Testis (tissue), 2 donors: ENCODE results near the gene CRYZ.

Source experiments
- CTCF ChIP-seq, 3 experiments: fragments of 450-650 bp in 2 of 3; fragments of 200-600 bp in 1 of 3; sonication (generic) in 1 of 3; IDR thresholded peaks; one replicate each; pipeline ENCODE4 v1.5.1; 2016 to 2019; ENCODE audit warnings: antibody characterized with exemption in 3 of 3, mild to moderate bottlenecking in 2 of 3, moderate library complexity in 1 of 3
- POLR2A ChIP-seq: fragments of 450-650 bp; IDR thresholded peaks from one replicate; pipeline ENCODE4 v1.6.1; 2017; ENCODE audit warnings: antibody characterized with exemption, mild to moderate bottlenecking, moderate library complexity

DNA sequence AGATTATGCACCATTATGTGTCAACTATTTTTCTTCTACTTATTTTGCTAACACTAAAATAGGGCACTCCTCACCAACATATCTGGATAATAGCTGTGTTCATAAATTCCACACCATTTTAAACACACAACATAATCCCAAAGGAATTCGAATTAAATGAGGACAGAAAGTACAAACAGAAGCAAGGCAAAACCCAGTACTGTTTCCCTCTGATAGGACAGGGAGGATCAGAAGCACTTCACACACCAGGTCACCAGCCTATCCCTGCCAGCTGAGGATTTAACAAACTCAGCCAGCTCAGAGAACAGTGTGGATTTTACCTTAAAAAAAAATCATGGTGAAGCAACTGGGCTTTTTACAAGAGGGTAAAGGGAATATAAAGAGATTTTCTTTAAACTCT, 20.0 kb downstream of the CRYZ start:
- TF ChIP-seq CTCF (IDR thresholded peaks at IDR 0.05) (no peak), POLR2A (no peak)
